Adipocyte (in vitro differentiated cells): ENCODE measurements around the gene ADAM23.

Experiments used
- DNase-seq: peaks from one replicate; pipeline ENCODE4 v3.0.0-alpha.2; 2015; ENCODE audit warnings: low read depth
- H3K27me3 ChIP-seq: replicated peaks from 2 replicates; pipeline ENCODE4 v1.7.0; 2013; ENCODE audit warnings: mild to moderate bottlenecking, low read length, moderate library complexity; ENCODE audit not compliant: control insufficient read depth, insufficient read depth
- H3K36me3 ChIP-seq: 2 replicates; pipeline ENCODE4 v1.7.0; 2013; ENCODE audit warnings: low read length, mild to moderate bottlenecking, moderate library complexity; ENCODE audit not compliant: control insufficient read depth, insufficient read depth, severe bottlenecking
- H3K4me1 ChIP-seq: 2 replicates; pipeline ENCODE4 v1.7.0; 2013; ENCODE audit warnings: mild to moderate bottlenecking, low read length, moderate library complexity; ENCODE audit not compliant: control insufficient read depth, insufficient read depth
- H3K4me3 ChIP-seq: 2 replicates; pipeline ENCODE4 v1.7.0; 2013; ENCODE audit warnings: mild to moderate bottlenecking, low read length, moderate library complexity
- H3K9ac ChIP-seq: 2 replicates; pipeline ENCODE4 v1.7.0; 2013; ENCODE audit warnings: mild to moderate bottlenecking, low read length, moderate library complexity
- H3K9me3 ChIP-seq: 2 replicates; pipeline ENCODE4 v1.7.0; 2013; ENCODE audit warnings: mild to moderate bottlenecking, low read length, moderate library complexity; ENCODE audit not compliant: control insufficient read depth

The ADAM23 gene

DNA sequence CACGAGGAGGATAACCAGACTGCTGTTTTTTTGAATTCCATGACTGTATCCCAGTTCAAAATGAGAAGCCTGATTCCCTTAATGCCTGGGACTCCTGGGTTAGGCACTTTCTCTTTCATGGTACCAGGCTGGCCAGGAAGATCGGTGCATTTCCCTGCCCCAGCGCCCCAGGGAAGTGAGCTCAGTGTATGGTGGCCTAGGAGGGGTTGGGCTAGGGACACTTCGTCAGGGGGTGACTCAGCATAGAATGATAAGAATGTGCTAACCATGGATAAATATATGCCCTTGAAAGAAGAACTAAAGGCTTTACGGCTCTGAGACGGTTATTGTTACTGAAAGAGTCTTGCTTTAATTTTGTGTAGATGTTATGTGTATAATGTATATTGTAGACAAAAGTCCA, 171.5 kb downstream of the ADAM23 start:
- no peaks in the 10 kb centered on the region for H3K27me3 ChIP-seq
- no peak for DNase-seq
- no peaks in the 10 kb centered on the region for H3K36me3 ChIP-seq
- H3K4me3 ChIP-seq, result no peak overlapping the region
- H3K9ac ChIP-seq, result no peak overlapping the region
- H3K9me3 ChIP-seq, result no peaks in the 10 kb centered on the region
- no peaks in the 10 kb centered on the region for H3K4me1 ChIP-seq

DNA sequence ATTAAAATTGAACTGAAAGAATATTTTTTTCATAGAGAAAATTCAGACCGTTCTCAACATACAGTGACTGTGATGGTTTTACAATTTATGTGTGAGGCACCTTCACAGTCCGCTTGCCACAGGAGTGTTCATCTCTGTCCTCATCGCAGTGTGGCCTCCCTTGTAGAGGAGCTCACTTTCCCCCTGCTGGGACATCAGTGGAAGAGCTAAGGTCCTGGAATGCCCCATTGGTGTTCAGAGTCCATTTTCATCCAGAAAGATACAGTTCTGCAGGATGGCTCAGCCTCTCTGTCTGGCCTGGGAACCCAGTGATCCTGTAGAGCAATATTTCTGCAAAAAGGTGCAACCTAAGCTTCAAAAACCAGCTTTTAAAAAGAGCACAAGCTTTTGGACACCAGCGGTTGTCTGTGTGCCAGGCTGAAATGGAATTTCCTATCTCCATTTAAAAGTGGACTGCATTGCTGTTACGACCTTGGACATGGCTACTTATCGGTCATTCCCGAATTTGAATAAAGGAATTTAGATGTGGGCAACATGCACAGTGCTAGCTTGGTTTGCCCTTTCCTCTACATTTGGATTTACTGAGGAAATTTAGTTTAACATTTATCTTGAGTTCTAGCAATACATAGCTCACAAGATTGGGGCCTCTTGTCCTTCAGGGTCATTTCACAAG, 172.2 kb downstream of the ADAM23 start:
- DNase-seq, result no peak
- H3K27me3 ChIP-seq, result no peaks in the 10 kb centered on the region
- no peaks in the 10 kb centered on the region for H3K4me1 ChIP-seq
- no peaks in the 10 kb centered on the region for H3K36me3 ChIP-seq
- H3K9me3 ChIP-seq, result no peaks in the 10 kb centered on the region
- H3K4me3 ChIP-seq, result no peak overlapping the region
- H3K9ac ChIP-seq, result no peak overlapping the region

DNA sequence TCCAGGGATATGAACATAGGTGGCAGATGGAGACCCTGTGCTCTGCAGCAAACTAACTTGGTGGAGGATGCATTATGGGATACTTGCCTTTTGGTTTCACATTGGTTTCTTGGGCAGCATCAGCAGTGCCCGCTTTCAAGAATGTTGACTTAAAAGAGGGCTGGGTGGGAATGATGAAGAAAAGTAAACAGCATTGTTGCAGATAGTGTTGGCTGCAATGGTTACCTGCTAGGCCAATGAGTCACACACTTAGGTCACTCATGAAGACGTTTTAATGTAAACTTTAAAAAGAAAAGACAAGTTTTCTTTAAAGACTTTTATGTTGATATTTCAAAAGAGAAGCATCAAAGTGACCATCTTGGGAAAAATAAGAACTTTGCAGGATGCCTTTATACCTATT, 172.8 kb downstream of the ADAM23 start:
- Histone ChIP-seq H3K9me3 (no peaks in the 10 kb centered on the region), H3K9ac (no peak overlapping the region), H3K27me3 (no peaks in the 10 kb centered on the region), H3K4me1 (no peaks in the 10 kb centered on the region), H3K4me3 (no peak overlapping the region), H3K36me3 (no peaks in the 10 kb centered on the region)
- no peak for DNase-seq

DNA sequence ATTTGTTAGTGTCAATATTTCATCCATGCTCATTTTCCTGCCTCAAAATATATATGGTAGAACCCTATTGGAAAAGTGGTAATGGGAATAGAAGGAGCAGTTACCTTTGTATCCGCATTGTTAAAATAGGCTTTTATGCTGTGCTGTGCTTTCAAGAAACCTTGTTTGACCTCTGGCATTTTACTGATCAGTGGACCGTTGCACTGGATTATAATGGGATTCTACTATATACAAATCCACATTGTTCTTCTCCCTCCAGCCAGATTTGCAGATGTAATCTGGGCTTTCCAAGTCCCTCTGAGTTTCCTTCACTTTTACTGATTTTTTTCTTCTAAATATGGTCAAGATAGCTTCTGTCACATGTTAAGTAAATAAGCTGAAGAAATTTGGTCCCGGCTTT, 175.7 kb downstream of the ADAM23 start:
- no peaks in the 10 kb centered on the region for H3K36me3 ChIP-seq
- no peaks in the 10 kb centered on the region for H3K4me1 ChIP-seq
- no peaks in the 10 kb centered on the region for H3K27me3 ChIP-seq
- no peak overlapping the region for H3K9ac ChIP-seq
- H3K4me3 ChIP-seq, result no peak overlapping the region
- no peak for DNase-seq
- no peaks in the 10 kb centered on the region for H3K9me3 ChIP-seq

DNA sequence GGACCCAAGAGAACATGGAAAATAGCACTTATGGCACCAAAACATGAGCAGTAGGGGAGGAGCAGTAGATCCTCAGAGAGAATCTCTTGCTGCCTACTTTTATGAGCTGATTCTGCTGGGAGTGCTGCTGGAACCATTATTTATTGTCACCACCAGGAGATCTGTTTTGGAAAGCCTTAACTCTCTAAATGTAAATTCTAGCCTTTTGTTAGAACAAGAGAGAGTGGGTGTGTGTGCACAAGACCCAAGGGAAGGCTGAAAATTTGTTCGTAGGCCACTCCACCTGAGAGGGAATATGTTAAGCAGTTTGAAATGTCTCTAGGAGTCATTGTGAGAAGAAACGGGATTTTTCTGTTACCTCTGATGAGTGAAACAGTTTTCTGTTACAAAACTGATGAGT, 182.8 kb downstream of the ADAM23 start:
- H3K9me3 ChIP-seq, result no peaks in the 10 kb centered on the region
- H3K4me1 ChIP-seq, result no peaks in the 10 kb centered on the region
- H3K27me3 ChIP-seq, result no peaks in the 10 kb centered on the region
- H3K9ac ChIP-seq, result no peak overlapping the region
- DNase-seq, result no peak
- H3K36me3 ChIP-seq, result no peaks in the 10 kb centered on the region
- no peak overlapping the region for H3K4me3 ChIP-seq

DNA sequence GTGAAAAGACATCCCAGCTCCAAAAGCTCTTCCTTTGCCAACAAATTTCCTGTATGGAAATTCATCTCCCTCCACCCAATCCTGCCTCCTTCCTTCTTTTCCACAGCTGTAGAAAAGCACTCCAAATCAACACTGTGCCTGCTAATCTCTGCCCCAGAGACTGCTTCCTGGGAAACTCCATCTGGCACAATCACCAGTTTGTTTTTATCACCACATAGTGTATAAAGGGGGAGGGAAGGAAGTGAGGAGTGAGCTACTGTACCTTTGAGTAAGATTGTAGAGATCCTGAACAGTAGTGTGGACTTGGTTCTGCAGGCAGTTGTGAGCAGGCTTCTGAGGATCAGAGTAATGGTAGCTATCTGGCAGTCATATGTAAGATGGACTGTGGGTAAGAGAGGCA, 184.3 kb downstream of the ADAM23 start:
- Histone ChIP-seq H3K4me1 (no peaks in the 10 kb centered on the region), H3K9ac (no peak overlapping the region), H3K9me3 (no peaks in the 10 kb centered on the region), H3K27me3 (peaks cover 6% of the 10 kb centered on the region), H3K4me3 (no peak overlapping the region), H3K36me3 (no peaks in the 10 kb centered on the region)
- no peak for DNase-seq

DNA sequence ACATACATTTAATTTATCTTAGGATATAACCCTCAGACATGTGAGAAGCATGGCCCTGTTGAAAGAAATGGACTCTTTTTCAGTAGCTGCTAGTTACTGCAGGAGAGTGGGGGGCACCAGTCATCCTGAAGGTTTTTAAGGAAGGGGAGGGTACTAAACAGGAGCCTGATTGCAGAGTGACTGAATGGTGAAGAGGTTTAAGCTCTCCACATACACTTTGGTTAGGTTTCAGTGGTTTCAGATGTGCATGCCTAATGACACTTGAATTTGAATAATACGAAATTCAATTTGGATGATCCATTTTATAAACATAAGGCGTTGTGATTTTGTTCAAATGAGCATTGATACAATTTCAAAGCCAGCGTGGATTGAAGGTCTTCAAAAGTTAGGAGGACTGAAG, 188.0 kb downstream of the ADAM23 start:
- no peak for DNase-seq
- no peaks in the 10 kb centered on the region for H3K36me3 ChIP-seq
- no peak overlapping the region for H3K4me3 ChIP-seq
- no peaks in the 10 kb centered on the region for H3K9me3 ChIP-seq
- H3K27me3 ChIP-seq, result peaks cover 6% of the 10 kb centered on the region
- no peak overlapping the region for H3K9ac ChIP-seq
- H3K4me1 ChIP-seq, result no peaks in the 10 kb centered on the region

DNA sequence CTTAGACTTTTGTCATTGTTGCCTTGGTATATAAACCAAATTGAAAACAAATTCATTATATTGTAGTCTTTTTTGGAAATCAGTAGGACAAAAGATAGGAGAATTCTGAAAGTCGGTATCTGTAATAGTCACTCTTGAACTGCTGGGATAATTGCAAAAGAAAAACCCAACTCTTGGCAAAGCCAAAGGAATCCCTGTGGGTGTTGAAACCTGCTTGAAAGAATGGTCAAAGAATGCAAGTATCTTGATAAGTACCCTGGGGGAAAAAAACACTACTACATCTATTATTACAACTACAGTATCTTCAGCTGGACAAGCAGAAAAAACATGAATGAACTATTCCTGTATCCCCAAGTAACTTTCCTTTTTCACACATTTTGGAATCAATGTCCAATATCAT, 191.7 kb downstream of the ADAM23 start:
- Histone ChIP-seq H3K9me3 (peaks cover 3% of the 10 kb centered on the region), H3K36me3 (no peaks in the 10 kb centered on the region)
- DNase-seq, result peak; percentile 7

DNA sequence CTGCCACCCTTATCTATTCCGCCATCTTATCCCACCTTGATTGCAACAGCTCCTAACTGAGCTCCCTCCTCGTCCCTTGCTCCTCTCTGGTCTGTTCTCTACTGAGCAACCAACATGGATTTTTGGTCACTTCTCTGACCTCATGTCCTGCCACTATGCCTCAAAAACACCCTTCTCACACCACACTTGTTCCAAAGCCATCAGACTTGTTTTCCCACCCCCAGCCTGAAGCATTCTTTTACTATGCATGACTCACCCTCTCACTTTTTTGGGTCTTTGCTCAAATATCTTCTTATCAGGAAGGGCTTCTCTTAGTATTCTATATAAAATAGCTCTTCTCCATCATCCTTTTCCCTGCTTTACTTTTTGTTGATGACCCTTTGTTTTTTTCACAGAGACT, 196.3 kb downstream of the ADAM23 start:
- peaks cover 20% of the 10 kb centered on the region for H3K27me3 ChIP-seq

More for the DNA sequence above, 191.7 kb downstream of the ADAM23 start:
- Histone ChIP-seq H3K9ac (no peak overlapping the region), H3K4me1 (no peaks in the 10 kb centered on the region), H3K4me3 (no peak overlapping the region), H3K27me3 (peaks cover 6% of the 10 kb centered on the region)

DNA sequence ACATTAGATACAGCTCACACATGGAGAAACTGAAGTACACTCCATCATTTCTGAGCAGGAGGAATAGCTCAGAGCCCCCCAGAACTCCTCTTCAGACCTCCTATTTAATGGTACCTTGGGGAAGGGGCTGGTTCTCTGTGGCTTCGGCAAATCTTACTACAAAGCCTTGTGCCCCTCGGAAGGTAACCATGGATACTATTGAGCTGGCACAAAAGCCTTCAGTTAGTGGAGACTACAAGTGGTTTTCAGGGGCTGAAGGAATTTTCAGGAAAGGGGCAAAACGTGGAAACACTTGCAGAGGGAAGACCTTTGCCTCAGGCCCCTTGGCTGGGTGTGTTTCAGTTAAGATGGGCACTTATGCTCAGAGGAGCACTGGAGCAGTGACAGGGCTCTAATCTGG, 197.9 kb downstream of the ADAM23 start:
- no peak for DNase-seq
- peaks cover 3% of the 10 kb centered on the region for H3K9me3 ChIP-seq
- H3K4me1 ChIP-seq, result no peaks in the 10 kb centered on the region
- peaks cover 20% of the 10 kb centered on the region for H3K27me3 ChIP-seq
- no peak overlapping the region for H3K9ac ChIP-seq
- no peaks in the 10 kb centered on the region for H3K36me3 ChIP-seq
- no peak overlapping the region for H3K4me3 ChIP-seq

More for the DNA sequence above, 196.3 kb downstream of the ADAM23 start:
- no peak for DNase-seq
- Histone ChIP-seq H3K9me3 (peaks cover 3% of the 10 kb centered on the region), H3K4me1 (no peaks in the 10 kb centered on the region), H3K9ac (no peak overlapping the region), H3K36me3 (no peaks in the 10 kb centered on the region), H3K4me3 (no peak overlapping the region)

DNA sequence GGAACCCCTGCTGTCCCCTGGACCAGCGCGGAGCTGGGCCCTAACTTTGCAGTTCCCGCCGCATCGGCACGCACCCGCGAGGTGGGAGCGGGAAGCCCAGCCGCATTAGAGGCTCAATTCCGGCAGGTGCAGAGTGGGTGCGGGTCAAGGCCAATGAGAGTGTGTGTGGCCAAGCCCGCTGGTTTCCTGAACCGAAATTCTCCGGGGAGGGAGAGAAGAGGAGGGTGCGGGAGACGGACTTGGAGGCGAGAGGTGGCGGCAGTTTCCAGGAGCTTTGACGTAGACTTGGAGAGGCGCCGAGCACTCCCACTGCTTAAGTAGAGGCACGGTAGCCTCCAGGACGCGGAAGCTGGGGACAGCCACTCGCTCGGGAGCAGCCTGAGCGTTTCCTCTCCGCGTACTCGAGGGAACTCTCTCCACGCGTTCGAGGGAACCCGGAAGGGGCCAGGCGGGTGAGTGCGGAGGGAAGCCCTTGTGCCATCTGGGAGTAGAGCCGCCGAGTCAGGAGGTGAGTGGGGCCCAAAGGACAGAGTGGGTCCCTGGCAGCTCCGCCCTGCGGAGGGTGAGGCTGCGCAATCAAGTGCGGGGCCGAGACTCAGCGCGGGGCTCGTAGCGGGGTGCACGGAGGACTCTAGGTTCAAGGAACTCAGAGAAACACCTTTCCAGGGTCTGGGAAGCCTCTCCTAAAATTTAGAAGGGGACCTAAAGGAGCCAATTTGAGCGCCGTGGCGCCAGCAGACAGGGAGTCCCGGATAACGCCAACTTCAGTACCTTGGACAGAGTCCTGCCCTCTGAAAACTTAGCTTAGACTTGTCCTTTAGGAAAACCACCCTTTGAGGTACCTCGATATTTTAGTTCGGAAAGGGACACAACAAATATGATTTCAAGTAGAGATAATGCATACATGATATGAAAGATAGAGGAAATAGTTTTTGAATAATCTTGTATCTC, 199.0 kb downstream of the ADAM23 start, which contains the start of gene FAM237A:
Gene FAM237A (plus strand): TSS at position 413 of the 951 bp plus-strand sequence. CDS start 1,750 bp downstream, outside the sequence.
- Histone ChIP-seq H3K27me3 (peaks cover 20% of the 10 kb centered on the region), H3K4me3 (peak within 1 kb of the TSS; percentile 30), H3K9me3 (peaks cover 3% of the 10 kb centered on the region), H3K36me3 (no peaks in the 10 kb centered on the region), H3K4me1 (no peaks in the 10 kb centered on the region), H3K9ac (no peak within 1 kb of the TSS)
- DNase-seq, result peak; percentile 82
